Memory B cell (primary cell): ENCODE measurements around the gene MZF1.

Source experiments
- ATAC-seq: fragments of 150-1000 bp; cut with Tn5 transposase; 2 replicates; pipeline ENCODE4 v1.10.0; 2021; ENCODE audit warnings: low read depth, mild to moderate bottlenecking, moderate library complexity
- DNase-seq, 2 donors: peaks; one replicate each; pipeline ENCODE4 v3.0.0; 2022; ENCODE audit warnings: low spot score in 2 of 2
- H3K27ac Mint-ChIP-seq: one replicate; pipeline ENCODE4 v1.8.0; 2022; ENCODE audit warnings: mild to moderate bottlenecking, moderate library complexity, mixed read lengths
- H3K27me3 Mint-ChIP-seq: one replicate; pipeline ENCODE4 v1.8.0; 2022; ENCODE audit warnings: mixed read lengths
- H3K36me3 Mint-ChIP-seq: one replicate; pipeline ENCODE4 v1.8.0; 2022; ENCODE audit warnings: mild to moderate bottlenecking, mixed read lengths
- H3K4me1 Mint-ChIP-seq: one replicate; pipeline ENCODE4 v1.8.0; 2022; ENCODE audit warnings: mixed read lengths
- H3K4me3 Mint-ChIP-seq: one replicate; pipeline ENCODE4 v1.8.0; 2022; ENCODE audit warnings: mild to moderate bottlenecking, moderate library complexity, mixed read lengths
- H3K9me3 Mint-ChIP-seq: one replicate; pipeline ENCODE4 v1.8.0; 2022; ENCODE audit warnings: mixed read lengths

Gene MZF1

DNA sequence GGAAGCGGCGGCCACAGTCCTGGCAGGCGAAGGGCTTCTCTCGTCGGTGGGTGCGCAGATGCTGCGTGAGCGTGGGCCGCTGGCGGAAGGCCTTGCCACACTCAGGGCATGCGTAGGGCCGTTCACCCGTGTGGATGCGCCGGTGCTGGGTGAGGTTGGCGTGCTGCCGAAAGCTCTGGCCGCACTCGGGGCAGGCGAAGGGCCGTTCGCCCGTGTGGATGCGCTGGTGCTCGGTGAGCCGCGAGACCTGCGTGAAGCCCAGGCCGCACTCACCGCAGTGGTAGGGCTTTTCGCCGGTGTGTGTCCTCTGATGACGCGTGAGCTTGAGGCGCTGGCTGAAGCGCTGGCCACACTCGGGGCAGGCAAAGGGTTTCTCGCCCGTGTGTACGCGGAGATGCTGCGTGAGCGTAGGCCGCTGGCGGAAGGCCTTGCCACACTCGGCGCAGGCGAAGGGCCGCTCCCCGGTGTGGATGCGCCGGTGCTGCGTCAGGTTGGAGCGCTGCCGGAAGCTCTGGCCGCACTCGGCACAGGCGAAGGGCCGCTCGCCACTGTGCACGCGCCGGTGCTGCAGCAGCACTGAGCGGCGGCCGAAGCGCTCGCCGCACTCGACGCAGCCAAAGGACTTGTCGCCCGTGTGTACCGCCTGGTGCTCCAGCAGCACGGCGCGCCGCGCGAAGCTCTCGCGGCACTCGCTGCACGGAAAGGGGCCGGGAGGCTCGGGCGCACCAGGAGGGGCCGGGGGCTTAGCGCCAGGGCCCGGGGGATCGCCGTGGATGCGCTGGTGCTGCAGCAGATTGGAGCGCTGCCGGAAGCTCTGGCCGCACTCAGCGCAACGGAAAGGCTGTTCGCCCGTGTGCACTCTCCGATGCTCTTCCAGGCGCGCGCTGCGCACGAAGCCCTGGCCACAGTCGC, 10.8 kb downstream of the MZF1 start:
- Mint-ChIP-seq H3K27me3 (no peaks in the 10 kb centered on the region), H3K4me3 (peak overlapping the region; percentile 90), H3K27ac (no peak overlapping the region), H3K4me1 (peaks cover 35% of the 10 kb centered on the region), H3K36me3 (peaks cover 6% of the 10 kb centered on the region), H3K9me3 (no peaks in the 10 kb centered on the region)
- DNase-seq = peak in 1 of 2 donors; percentile 51
- no peak for ATAC-seq

- H3K36me3 Mint-ChIP-seq = peaks cover 6% of the 10 kb centered on the region
- H3K4me3 Mint-ChIP-seq = peak overlapping the region; percentile 90
- ATAC-seq (no peak), DNase-seq (no peak)
- H3K4me1 Mint-ChIP-seq = peaks cover 41% of the 10 kb centered on the region
- no peaks in the 10 kb centered on the region for H3K27me3 Mint-ChIP-seq
- H3K27ac Mint-ChIP-seq = no peak overlapping the region
- no peaks in the 10 kb centered on the region for H3K9me3 Mint-ChIP-seq
These were observed 11.6 kb downstream of the MZF1 start for GRCh38 chr19:58561373-58562121.

- peak overlapping the region; percentile 3 for H3K4me3 Mint-ChIP-seq
- DNase-seq (no peak), ATAC-seq (no peak)
These were observed 12.2 kb downstream of the MZF1 start for GRCh38 chr19:58560921-58561320.

GRCh38 chr19:58560007-58560887, 12.9 kb downstream of the MZF1 start:
- Mint-ChIP-seq H3K27ac (no peak overlapping the region), H3K27me3 (no peaks in the 10 kb centered on the region), H3K36me3 (peaks cover 6% of the 10 kb centered on the region), H3K9me3 (no peaks in the 10 kb centered on the region), H3K4me1 (peaks cover 46% of the 10 kb centered on the region), H3K4me3 (peak overlapping the region; percentile 99)
- DNase-seq = peak in 1 of 2 donors; percentile 12
- no peak for ATAC-seq

More at GRCh38 chr19:58560921-58561320, 12.2 kb downstream of the MZF1 start:
- Mint-ChIP-seq H3K27ac (no peak overlapping the region), H3K9me3 (no peaks in the 10 kb centered on the region), H3K4me1 (peaks cover 46% of the 10 kb centered on the region), H3K27me3 (no peaks in the 10 kb centered on the region), H3K36me3 (peaks cover 6% of the 10 kb centered on the region)

DNA sequence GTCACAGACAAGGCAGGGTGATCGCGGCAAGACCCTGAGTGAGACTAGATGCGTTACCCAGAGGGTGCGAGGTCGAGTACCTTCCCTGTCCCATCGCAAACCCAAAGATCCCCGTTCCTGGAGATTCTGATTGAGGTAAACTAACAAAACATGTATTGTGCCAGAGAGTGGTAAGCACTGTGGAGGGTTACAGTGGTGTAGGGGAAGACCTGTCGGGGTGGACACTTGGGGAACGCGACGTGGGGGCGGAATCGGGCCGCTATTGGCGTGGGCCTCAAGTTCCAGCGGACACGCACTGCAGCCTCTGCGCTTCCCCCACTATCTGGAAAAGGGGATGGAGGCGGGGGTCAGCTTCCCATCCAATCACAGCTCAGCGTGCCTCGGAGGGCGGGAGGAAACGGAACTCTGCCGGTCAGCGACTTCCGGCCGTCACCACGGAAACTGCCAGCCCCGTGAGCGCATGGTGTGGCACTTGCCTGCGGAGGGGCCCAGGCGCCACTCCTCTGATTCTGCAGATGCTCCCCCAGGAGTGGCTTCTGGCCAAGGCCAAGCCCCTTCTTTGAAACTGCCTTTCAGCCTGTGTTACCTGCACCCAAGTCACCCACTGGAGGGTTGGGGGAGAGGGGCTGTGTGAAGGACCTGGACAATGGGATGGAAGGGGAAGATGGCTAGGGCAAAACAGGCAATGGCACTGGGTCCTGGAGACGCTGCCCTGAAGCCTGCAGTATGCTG, 13.7 kb downstream of the MZF1 start:
- H3K36me3 Mint-ChIP-seq = peaks cover 6% of the 10 kb centered on the region
- H3K27ac Mint-ChIP-seq = peak overlapping the region; percentile 99
- no peaks in the 10 kb centered on the region for H3K27me3 Mint-ChIP-seq
- ATAC-seq (no peak), DNase-seq (no peak)
- H3K9me3 Mint-ChIP-seq = no peaks in the 10 kb centered on the region
- H3K4me1 Mint-ChIP-seq = peaks cover 50% of the 10 kb centered on the region
- peak overlapping the region; percentile 99 for H3K4me3 Mint-ChIP-seq

DNA sequence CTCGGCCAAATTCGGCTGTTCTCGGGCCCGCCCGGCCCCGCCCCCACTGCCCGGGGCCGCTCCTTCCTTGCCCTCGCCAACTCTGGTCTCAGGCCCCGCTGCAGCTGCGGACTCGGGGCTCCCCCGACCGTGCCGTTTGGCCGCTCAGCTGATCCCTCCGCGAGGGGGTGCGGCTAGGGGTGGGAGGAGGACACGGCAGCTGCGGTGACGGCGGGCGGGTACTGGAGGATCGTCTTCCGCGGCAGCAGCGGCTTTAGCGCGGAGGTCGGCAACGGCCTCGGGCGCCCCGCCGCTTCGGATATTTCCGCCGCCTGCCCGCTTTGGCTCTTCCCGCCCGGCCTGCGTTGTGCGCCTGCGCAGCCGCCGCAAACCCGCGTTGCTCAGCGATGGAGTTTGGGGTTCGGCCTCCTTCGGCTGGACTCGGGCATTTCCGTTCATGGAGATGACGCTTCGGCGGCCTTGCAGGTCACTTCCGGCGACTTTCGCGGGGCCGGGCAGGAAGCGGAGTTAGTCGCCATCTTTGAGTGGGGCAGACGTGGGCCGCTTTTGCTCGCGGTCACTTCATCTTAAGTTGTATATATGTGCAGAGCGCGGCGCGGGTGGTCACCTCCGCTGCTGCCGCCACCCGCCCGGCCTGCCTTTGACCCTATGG, 14.4 kb downstream of the MZF1 start:
- Mint-ChIP-seq H3K4me3 (peak overlapping the region; percentile 99), H3K4me1 (peaks cover 55% of the 10 kb centered on the region), H3K27me3 (no peaks in the 10 kb centered on the region), H3K9me3 (no peaks in the 10 kb centered on the region), H3K36me3 (peaks cover 10% of the 10 kb centered on the region), H3K27ac (peak overlapping the region; percentile 99)
- DNase-seq (peak; percentile 99 to 100), ATAC-seq (peak; percentile 63)

DNA sequence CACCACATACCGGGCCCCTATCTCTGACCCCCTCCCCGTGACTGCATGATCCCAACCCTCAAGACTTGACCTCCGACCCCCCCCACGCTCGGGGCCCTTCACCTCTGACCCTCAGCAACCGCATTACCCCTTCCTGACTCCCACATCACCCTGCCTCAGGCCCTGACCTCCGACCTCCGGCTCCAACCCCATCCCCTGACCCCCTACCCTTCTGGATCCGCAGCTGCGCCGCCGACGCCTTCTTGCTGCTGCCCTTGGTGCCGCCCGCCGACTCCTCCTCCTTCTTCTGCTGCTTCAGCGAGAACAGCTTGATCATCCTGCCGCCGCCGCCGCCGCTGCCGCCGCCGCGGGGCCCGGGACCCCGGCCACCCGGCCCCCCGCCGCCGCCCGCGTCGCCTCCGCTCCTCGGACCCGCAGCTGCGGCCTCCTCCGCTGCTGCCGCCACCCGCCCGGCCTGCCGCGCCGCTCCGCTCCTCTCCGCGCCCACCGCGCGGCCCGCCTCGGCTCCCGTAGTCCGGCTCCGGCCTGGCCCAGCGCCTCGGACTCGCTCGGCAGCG, 15.0 kb downstream of the MZF1 start, which contains the start of gene UBE2M:
TSS of gene UBE2M (minus strand) at position 546 of the 557 bp plus-strand sequence. CDS start at position 316, 230 bp downstream.
- Mint-ChIP-seq H3K36me3 (peaks cover 13% of the 10 kb centered on the region), H3K27ac (peak within 1 kb of the TSS; percentile 99), H3K4me3 (peak within 1 kb of the TSS; percentile 99), H3K27me3 (no peaks in the 10 kb centered on the region), H3K4me1 (peaks cover 52% of the 10 kb centered on the region), H3K9me3 (no peaks in the 10 kb centered on the region)
- ATAC-seq (peak; percentile 9), DNase-seq (no peak)

DNA sequence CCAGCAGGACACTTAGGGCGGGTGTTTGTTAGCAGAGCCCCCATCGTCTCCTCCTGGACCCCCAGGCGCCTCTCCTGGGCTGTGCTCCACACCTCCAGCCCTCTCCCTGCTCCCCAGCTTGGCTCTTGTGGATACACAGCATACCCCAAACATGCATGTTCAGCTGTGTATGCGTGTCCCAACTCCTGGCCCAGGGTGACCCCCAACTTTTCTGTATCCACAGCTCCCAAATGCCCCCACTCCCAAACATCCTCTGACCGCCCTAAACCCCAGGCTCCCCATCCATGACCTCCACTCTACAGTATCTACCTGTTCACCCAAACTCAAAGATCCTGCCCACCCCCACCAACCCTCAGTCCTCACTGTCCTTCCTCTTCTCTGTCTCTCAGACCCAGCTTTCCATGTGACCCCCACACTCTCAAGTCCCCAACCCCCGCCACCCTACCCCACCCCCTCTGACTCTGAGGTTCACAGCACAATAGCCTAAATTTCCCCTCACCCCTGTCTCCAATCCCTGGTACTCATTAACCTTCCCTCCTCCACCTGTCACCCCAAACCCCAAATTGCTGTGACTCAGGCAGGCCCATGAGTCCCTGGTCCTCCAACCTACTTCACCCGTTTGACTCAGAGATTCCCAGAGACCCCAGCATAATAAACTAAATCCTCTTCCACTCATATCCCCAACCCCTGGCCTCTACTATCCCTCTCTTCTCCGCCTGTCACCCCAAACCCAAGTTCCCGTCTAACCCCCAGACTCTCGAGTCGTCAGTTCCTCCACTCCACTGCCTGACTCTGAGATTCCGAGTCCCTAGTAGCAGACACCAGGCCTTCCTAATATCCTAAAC, 15.7 kb downstream of the MZF1 start:
- peak overlapping the region; percentile 99 for H3K4me3 Mint-ChIP-seq
- ATAC-seq (no peak), DNase-seq (peak in 1 of 2 donors; percentile 12)
- peaks cover 18% of the 10 kb centered on the region for H3K36me3 Mint-ChIP-seq
- no peaks in the 10 kb centered on the region for H3K9me3 Mint-ChIP-seq
- peaks cover 53% of the 10 kb centered on the region for H3K4me1 Mint-ChIP-seq
- H3K27ac Mint-ChIP-seq = peak overlapping the region; percentile 99
- H3K27me3 Mint-ChIP-seq = no peaks in the 10 kb centered on the region

DNA sequence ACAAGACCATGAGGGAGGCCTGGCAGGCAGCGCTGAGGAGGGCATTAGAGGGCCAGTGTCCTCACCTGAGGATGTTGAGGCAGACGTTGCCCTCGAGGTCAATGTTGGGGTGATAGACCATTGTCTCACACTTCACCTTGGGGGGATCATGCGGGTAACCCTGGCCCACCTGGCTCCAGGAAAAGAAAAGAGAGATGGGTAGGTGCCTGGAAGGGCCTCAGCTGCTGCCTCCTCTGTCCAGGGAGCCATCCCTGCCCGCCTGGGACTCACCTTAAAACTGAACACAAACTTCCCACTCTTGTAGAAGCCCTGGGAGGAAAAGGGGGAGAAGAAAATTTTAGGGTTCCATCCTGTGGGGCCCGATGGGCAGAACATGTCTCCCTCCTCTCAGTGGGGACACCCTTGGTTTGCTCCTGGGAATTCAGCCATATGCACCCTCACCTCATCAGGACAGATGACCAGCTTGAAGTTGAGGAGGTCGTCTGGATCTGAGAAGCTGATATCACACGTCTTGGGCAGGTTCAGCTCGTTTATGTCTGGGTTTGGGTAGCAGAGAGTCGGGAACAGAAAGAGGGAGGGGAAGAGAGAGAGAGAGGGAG, 16.4 kb downstream of the MZF1 start:
- H3K4me3 Mint-ChIP-seq = peak overlapping the region; percentile 99
- no peaks in the 10 kb centered on the region for H3K27me3 Mint-ChIP-seq
- DNase-seq (peak in 1 of 2 donors; percentile 15), ATAC-seq (no peak)
- peak overlapping the region; percentile 99 for H3K27ac Mint-ChIP-seq
- peaks cover 54% of the 10 kb centered on the region for H3K4me1 Mint-ChIP-seq
- H3K36me3 Mint-ChIP-seq = peaks cover 21% of the 10 kb centered on the region
- no peaks in the 10 kb centered on the region for H3K9me3 Mint-ChIP-seq

- Mint-ChIP-seq H3K4me3 (peak overlapping the region; percentile 99), H3K27me3 (no peaks in the 10 kb centered on the region), H3K4me1 (peaks cover 50% of the 10 kb centered on the region), H3K36me3 (peaks cover 22% of the 10 kb centered on the region), H3K27ac (peak overlapping the region; percentile 99), H3K9me3 (no peaks in the 10 kb centered on the region)
- no peak for ATAC-seq
- peak in 1 of 2 donors; percentile 16 for DNase-seq
These were observed 17.1 kb downstream of the MZF1 start for GRCh38 chr19:58555920-58556621.

- ATAC-seq (no peak), DNase-seq (no peak)
- H3K9me3 Mint-ChIP-seq = no peaks in the 10 kb centered on the region
- peaks cover 26% of the 10 kb centered on the region for H3K36me3 Mint-ChIP-seq
- H3K4me1 Mint-ChIP-seq = peaks cover 50% of the 10 kb centered on the region
- peak overlapping the region; percentile 99 for H3K27ac Mint-ChIP-seq
- peak overlapping the region; percentile 99 for H3K4me3 Mint-ChIP-seq
- no peaks in the 10 kb centered on the region for H3K27me3 Mint-ChIP-seq
These were observed 17.7 kb downstream of the MZF1 start for GRCh38 chr19:58555369-58555885.
